Tibial nerve (tissue), 4 donors: ENCODE measurements around the gene JAM2. TPM values are rescaled to one million over a fixed set of nuclear protein-coding genes. Genes with fewer than 3 reads are reported as not detected.
"Not testable (repeated sequence)": the region's sequence is repeated elsewhere in the genome, so short reads cannot be mapped to it uniquely, and the experiment has no call there.

Source experiments
- DNase-seq, 2 donors: peaks; one replicate each; pipeline ENCODE4 v3.0.0-alpha.2; 2019; ENCODE audit warnings: low spot score in 2 of 2
- H3K27ac ChIP-seq, 4 donors: fragments of 200-600 bp; sonication (generic) in 3 of 4; one replicate each; pipeline ENCODE4 v1.5.1; 2017 to 2019; ENCODE audit warnings: mild to moderate bottlenecking in 1 of 4
- H3K27me3 ChIP-seq, 2 donors: fragments of 200-600 bp; sonication (generic) in 1 of 2; one replicate each; pipeline versions ENCODE4 v1.5.1 to v1.6.0; 2017 to 2019
- H3K36me3 ChIP-seq, 3 donors: fragments of 200-600 bp; sonication (generic); one replicate each; pipeline ENCODE4 v1.5.1; 2018 to 2019
- H3K4me1 ChIP-seq, 4 donors: fragments of 200-600 bp; sonication (generic) in 3 of 4; one replicate each; pipeline ENCODE4 v1.5.1; 2017 to 2019
- H3K4me3 ChIP-seq, 4 donors: fragments of 200-600 bp; sonication (generic) in 3 of 4; one replicate each; pipeline ENCODE4 v1.5.1; 2017 to 2019; ENCODE audit warnings: mild to moderate bottlenecking in 1 of 4, moderate library complexity in 1 of 4
- H3K9me3 ChIP-seq, 4 donors: fragments of 200-600 bp; sonication (generic) in 3 of 4; one replicate each; pipeline ENCODE4 v1.5.1; 2017 to 2019
- CTCF ChIP-seq, 5 experiments: fragments of 200-600 bp in 3 of 5; fragments of 450-650 bp in 2 of 5; sonication (generic) in 3 of 5; IDR thresholded peaks; one replicate each; pipeline ENCODE4 v1.5.1; 2016 to 2019; ENCODE audit warnings: antibody characterized with exemption in 5 of 5, mild to moderate bottlenecking in 3 of 5, moderate library complexity in 2 of 5
- EP300 ChIP-seq, 2 donors: sonication (generic); formaldehyde crosslinking; IDR thresholded peaks; one replicate each; pipeline ENCODE4 v1.6.1; 2017; ENCODE audit warnings: antibody characterized with exemption in 2 of 2, mild to moderate bottlenecking in 1 of 2
- POLR2A ChIP-seq, 2 donors: fragments of 450-650 bp; IDR thresholded peaks; one replicate each; pipeline ENCODE4 v1.6.1; 2017; ENCODE audit warnings: antibody characterized with exemption in 2 of 2, mild to moderate bottlenecking in 2 of 2, moderate library complexity in 2 of 2
- WGBS, 2 donors: methylation state at CpG; one replicate each; pipeline ENCODE4 v1.1.5; 2018; 5-methylcytosine and 5-hydroxymethylcytosine counted together
- total RNA-seq, 4 donors: library from RNA; depleted of rRNA; stranded (reverse); fragments of >200 nt; gene quantifications; one replicate each; pipeline ENCODE4 v1.1.0, GENCODE V29; 2016

The JAM2 gene
- total RNA-seq, 4 donors from 2014 or later, result 20.4 to 43.5 (median 35.2) TPM

DNA sequence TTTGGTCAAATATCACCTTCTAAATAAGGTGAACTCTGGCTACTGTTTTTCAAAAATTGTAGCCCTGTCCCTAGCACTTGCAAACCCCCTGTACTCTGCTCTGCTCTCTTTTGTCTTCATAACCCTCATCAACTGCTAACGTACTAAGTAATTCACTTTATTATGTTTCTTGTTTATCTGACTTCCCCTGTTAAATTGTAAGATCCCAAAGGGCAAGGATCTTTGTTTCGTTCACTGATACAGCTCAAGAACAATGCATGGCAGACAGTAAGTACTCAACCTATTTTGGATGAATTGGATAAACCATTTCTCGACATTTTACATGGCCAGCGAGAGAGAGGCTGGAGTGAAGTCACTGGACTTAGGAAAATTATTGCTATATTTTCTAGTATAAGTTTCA is 48.7 kb downstream of the JAM2 start:
- no peak overlapping the region for H3K4me3 ChIP-seq
- 84% methylated on average over 4 of the region's 4 CpGs for WGBS, 2 donors
- H3K27ac ChIP-seq, result peak overlapping the region in 1 of 4 donors; percentile 11
- no peak for DNase-seq
- no peaks in the 10 kb centered on the region for H3K9me3 ChIP-seq
- no peaks in the 10 kb centered on the region for H3K27me3 ChIP-seq
- H3K36me3 ChIP-seq, result peaks cover 0 to 4% (median 0%) of the 10 kb centered on the region in 3 donors
- no peaks in the 10 kb centered on the region for H3K4me1 ChIP-seq
- TF ChIP-seq POLR2A (IDR thresholded peaks at IDR 0.05) (no peak), CTCF (IDR thresholded peaks at IDR 0.05) (no peak), EP300 (IDR thresholded peaks at IDR 0.05) (no peak)

GRCh38 chr21:25688275-25689155 is 49.5 kb downstream of the JAM2 start:
- H3K27ac ChIP-seq, result no peak overlapping the region
- WGBS, 2 donors, result 71 to 72% methylated on average over 9 of the region's 9 CpGs

DNA sequence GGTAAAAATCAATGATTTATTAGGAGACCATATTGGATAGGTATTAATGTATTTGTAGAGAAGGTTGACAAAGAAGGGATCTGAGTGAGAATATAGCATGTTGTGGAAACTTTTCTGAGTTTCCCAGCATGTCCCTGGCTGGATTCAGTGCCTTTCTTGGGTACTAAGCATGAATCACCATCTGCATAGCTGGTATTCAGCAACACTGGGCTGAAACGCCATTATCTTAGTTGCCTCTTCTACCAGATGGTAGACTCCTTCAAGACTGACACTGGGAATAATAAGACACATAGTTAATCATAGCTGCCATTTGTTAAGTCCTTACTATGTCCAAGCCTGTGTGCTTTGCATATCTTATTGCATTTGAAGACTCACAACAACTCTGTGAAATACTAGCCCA is 50.2 kb downstream of the JAM2 start:
- WGBS, 2 donors, result 75 to 82% methylated on average over 1 of the region's 1 CpG

More at GRCh38 chr21:25688275-25689155, 49.5 kb downstream of the JAM2 start:
- no peaks in the 10 kb centered on the region for H3K4me1 ChIP-seq
- peaks cover 0 to 4% (median 0%) of the 10 kb centered on the region in 3 donors for H3K36me3 ChIP-seq
- H3K4me3 ChIP-seq, result no peak overlapping the region
- TF ChIP-seq EP300 (IDR thresholded peaks at IDR 0.05) (peak in 1 of 2 donors; percentile 36), POLR2A (IDR thresholded peaks at IDR 0.05) (no peak), CTCF (IDR thresholded peaks at IDR 0.05) (no peak)
- no peak for DNase-seq
- no peaks in the 10 kb centered on the region for H3K27me3 ChIP-seq
- H3K9me3 ChIP-seq, result no peaks in the 10 kb centered on the region

DNA sequence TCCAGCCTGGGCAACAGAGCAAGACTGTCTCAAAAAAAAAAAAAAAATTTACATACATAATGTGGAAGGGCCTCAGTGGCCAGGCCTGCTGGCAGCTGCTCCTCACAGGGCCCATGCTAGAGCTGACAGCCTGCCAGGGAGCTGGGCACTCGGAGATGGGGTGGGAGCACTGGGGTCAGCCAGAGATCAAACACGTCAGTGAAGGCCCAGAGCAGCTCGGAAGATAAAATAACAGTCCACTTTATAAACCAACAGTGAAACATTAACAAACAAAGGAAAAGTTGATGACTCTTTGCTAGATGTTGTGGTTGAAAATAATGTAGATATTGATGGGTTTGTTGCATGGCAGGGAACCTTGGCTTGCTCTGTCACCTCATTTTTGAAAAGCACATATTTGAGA is 52.9 kb downstream of the JAM2 start:
- H3K27ac ChIP-seq, result no peak overlapping the region
- TF ChIP-seq EP300 (IDR thresholded peaks at IDR 0.05) (no peak), POLR2A (IDR thresholded peaks at IDR 0.05) (no peak), CTCF (IDR thresholded peaks at IDR 0.05) (no peak)
- H3K27me3 ChIP-seq, result no peaks in the 10 kb centered on the region
- DNase-seq, result no peak
- 33 to 39% methylated on average over 3 of the region's 3 CpGs for WGBS, 2 donors
- no peaks in the 10 kb centered on the region for H3K9me3 ChIP-seq
- H3K4me3 ChIP-seq, result no peak overlapping the region
- no peaks in the 10 kb centered on the region for H3K4me1 ChIP-seq
- peaks cover 0 to 22% (median 0%) of the 10 kb centered on the region in 3 donors for H3K36me3 ChIP-seq

More for the DNA sequence above, 50.2 kb downstream of the JAM2 start:
- Histone ChIP-seq H3K4me1 (no peaks in the 10 kb centered on the region), H3K36me3 (peaks cover 0 to 9% (median 0%) of the 10 kb centered on the region in 3 donors), H3K27ac (no peak overlapping the region), H3K9me3 (no peaks in the 10 kb centered on the region), H3K4me3 (no peak overlapping the region), H3K27me3 (no peaks in the 10 kb centered on the region)
- no peak for DNase-seq
- TF ChIP-seq POLR2A (IDR thresholded peaks at IDR 0.05), result no peak
- TF ChIP-seq EP300 (IDR thresholded peaks at IDR 0.05), result no peak
- no peak for TF ChIP-seq CTCF (IDR thresholded peaks at IDR 0.05)

- H3K36me3 ChIP-seq, result peaks cover 0 to 28% (median 0%) of the 10 kb centered on the region in 3 donors
- 92 to 98% methylated on average over 16 to 21 of the region's 36 CpGs for WGBS, 2 donors
Measured at GRCh38 chr21:25695461-25695860, 56.4 kb downstream of the JAM2 start.

More at GRCh38 chr21:25695461-25695860, 56.4 kb downstream of the JAM2 start:
- not testable (repeated sequence) for DNase-seq, H3K4me3 ChIP-seq, H3K27ac ChIP-seq, H3K27me3 ChIP-seq, H3K4me1 ChIP-seq, H3K9me3 ChIP-seq
